ENCODE measurements around the gene NRDC.

- TF ChIP-seq CTCF (IDR thresholded peaks at IDR 0.05) = no peak
- TF ChIP-seq POLR2AphosphoS5 (IDR thresholded peaks at IDR 0.05) = no peak
- no peak for TF ChIP-seq POLR2A (IDR thresholded peaks at IDR 0.05)
- TF ChIP-seq EP300 (IDR thresholded peaks at IDR 0.05) = no peak
Measured at GRCh38 chr1:51754666-51755065, 123.9 kb downstream of the NRDC start.

Measured in sigmoid colon (tissue), 4 donors.